COLO668 (cell line): ENCODE data around the gene DAZAP1.
A peak's percentile ranks its signal among the peaks of the same experiment; 100 is the strongest.
"Not testable (repeated sequence)": the region's sequence is repeated elsewhere in the genome, so short reads cannot be mapped to it uniquely, and the experiment has no call there.

Experiments
- DNase-seq: peaks from one replicate; lab custom pipeline; 2025; ENCODE audit not compliant: unreplicated experiment; lab: John Stamatoyannopoulos, UW

DAZAP1 gene

DNA sequence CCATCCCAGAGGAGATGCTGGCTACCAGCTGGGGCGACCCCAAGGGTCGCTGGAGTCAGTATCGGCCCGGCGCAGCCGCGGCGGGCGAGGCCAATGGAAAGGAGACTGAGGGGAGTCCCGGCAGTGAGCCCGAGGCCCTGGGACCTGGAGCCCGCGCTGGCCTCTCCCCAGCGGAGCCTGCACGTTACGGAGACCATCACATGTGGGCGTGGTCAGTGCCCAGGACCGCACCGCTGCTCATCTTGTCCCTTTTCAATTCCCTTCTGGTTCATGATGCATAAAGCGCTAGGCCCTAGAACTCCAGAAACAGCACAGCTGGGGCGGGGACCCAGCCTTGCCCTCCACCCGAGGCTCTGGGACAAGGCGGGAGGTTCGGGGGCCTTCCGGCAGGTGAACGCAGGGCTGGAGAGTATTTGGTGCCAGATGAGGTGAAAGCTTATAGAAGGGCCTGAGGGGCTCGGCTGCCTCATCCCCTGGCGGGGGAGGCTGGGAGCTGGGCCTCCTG is 63.7 kb downstream of the DAZAP1 start:
- peak; percentile 47 for DNase-seq

- DNase-seq, result no peak
These were observed 64.3 kb downstream of the DAZAP1 start for GRCh38 chr19:1471515-1472160.

DNA sequence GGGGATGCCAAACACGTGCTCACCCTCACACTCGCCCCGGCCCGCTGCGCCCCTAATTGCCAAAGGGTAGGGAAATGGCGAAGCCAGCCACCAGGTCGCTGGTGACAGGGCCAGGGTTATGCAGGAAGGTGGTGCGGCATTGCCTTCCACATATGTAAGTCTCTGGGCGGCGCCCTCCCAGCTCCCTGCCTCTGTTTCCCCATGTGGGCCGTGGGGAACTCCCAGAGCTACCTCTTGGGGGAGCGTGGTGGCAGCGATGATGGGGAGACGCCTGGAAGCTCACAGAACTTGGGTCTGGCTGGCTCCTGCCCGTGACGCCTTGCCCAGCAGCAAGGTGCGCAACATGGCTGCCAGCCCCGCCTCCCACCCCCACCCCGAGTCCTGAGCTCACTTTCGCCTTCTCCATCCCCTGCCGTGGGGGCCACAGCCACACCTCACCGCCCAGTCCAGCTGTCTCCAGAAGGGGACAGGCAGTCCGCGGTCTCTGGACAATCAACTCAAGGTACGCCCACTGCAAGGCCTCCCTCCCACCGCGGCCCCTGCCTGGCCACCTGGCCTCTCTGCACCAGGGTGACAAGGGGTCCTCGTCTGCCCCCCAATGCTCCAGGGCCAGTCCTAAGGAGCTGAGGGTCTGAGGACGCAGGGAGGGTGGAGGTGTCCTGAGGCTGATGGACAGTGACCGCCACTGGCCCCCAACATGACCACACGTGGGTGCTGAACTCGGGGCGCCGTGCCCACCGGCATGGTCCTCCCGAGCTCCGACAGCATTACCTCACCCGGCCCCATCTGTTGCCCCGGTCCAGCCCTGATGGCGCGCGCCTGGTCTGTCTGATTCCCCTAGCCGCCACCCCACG is 65.1 kb downstream of the DAZAP1 start:
- DNase-seq, result no peak

GRCh38 chr19:1473085-1473851 is 65.9 kb downstream of the DAZAP1 start:
- DNase-seq, result no peak

DNA sequence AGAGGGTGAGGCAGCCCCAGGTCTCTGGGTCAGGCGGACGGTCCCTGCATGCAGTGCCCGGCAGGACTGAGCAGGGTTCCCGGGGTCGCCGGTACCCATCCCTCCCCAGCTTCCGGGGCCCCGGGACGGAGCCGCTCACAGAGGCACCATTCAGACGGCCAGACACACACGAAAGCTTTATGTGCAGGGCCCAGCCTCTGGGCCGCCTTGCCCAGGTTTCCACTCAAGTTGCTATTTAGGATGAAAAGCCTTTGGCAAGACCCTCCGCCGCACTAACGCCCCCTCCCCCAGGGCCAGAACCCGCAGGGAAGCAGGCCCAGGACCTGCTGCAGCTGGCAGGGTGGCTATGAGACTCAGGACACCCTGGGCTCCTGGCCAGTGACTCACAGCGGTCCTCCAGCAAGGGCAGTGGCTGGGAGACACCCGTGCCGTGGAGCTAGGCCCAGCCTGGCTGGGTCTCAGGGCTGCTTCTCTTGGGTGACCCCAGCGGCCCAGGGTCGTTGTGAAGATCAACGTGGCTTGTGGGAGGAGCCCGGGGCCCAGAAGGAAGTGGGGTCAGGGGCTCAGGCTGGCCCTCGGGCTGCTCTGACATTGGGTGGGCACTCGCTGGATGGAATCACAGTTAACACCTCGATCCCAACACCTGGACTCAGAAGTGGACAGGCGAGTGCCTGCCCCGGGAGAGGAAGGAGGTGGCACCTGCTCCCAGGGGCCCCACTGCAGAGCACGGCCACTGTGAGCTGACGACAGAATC is 66.8 kb downstream of the DAZAP1 start:
- DNase-seq, result no peak

GRCh38 chr19:1474765-1475351 is 67.5 kb downstream of the DAZAP1 start:
- DNase-seq, result no peak

- DNase-seq, result no peak
These were observed 68.5 kb downstream of the DAZAP1 start for GRCh38 chr19:1475751-1476437.

DNA sequence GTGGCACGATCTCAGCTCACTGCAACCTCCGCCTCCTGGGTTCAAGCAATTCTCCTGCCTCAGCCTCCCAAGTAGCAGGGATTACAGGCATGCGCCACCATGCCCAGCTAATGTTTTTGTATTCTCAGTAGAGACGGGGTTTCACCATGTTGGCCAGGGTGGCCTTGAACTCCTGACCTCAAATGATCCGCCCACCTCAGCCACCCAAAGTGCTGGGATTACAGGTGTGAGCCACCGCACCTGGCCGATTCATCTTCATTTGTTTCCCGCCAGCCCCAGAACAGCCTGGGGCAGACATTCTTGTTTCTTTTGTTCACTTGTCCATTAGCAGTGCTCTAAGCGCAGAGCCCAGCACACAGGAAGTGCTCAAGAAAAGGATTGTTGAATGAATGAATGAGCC is 69.7 kb downstream of the DAZAP1 start:
- DNase-seq, result not testable (repeated sequence)

DNA sequence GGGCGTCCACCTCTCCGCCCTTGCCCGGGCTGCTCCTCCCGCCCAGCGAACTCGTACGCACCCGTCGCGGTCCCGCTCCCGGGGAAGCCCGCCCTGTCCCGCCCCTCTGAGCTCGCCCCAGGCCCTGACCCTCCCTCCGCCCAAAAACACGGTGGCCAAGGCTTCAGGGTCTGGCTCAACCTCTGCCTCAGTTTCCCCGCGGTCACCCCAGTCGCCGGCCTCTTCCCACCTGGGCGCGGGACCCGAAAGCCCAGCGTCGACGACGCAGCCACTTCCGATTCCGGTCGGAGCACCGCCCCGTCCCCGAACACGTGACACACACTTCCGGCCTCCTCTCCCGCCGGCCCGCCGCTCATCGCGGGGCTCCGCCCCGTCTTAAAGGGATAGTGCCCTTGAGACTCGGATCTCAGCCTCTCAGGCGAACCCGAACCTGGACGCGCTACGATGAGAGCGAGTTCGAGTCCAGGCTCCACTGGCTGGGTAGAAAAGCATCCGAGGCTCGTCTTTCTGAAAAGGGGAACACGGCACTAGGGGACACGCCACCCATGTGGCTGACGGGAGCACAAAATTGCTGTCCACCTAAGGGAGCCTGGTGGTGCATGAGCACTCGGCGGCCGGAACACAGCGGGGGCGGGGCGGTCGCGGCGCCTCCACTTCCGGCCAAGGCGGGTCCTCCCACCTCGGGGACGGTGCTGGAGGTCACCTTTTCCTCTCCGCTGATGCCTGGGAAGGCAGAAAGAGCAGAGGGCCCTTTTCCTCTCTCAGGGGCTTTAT is 71.7 kb downstream of the DAZAP1 start, which contains the start of gene C19orf25:
Gene C19orf25 (minus strand): TSS at position 282 of the 774 bp plus-strand sequence. CDS start 312 bp downstream, outside the sequence.
- peak; percentile 95 for DNase-seq

DNA sequence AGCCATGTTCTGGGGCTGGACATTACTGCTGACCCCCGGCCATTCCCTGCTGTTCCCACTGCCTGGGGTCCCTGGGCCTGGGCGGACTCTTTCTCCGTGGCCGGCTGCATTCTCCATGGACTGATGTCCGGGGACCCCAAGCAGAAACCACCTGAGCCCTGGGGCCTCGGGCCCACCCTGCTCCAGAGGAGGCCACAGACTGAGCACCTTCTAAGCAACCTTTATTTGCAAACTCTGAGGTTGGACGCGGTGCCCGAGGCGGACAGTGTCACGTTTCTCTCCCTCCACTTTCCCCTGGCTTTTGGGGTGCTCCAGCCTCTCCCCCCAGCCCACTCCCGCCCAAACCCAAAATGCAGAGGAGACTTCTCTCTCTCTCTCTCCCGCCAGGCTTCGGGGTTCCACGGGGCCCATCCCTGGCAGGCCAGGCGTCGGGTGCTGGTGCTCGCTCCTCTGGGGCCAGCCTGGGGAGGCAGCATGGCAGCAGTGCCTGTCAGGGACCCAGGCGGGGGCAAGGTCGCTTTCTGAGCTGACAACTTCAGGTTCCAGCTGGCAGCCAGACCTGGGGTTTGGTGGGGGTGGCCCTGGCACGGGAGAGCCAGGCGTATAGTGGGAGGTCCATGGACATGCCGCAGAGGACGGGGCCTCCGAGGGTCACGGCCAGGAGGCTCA is 74.0 kb downstream of the DAZAP1 start:
- DNase-seq, result no peak

DNA sequence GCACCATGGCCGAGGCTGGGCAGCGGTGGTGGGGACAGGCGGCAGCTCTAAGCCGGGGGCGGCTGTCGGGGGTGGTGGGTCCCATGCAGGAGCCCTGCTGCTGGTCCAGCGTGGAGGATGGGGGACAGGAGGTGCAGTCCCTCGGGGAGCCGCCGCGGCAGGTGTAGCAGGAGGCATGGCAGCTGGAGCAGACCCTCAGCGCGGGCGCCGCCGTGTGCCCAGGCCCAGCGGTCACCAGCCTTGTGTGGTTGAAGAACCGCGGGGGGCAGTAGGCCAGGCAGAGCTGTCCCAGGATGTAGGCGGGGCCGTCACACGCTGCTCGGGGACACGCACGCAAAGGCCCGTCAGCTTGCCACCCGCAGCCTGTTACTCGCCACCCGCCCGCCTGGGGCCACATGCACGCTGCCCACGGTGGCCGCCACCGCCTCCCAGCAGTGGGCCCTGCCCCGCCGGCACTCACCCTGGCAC is 74.5 kb downstream of the DAZAP1 start:
- DNase-seq, result peak; percentile 35

GRCh38 chr19:1482361-1483130 is 75.2 kb downstream of the DAZAP1 start:
- no peak for DNase-seq

- no peak for DNase-seq
These were observed 76.0 kb downstream of the DAZAP1 start for GRCh38 chr19:1483131-1483978.

- no peak for DNase-seq
These were observed 76.6 kb downstream of the DAZAP1 start for GRCh38 chr19:1483979-1484428.
